HG03095 (cell line): ENCODE results near the gene CALD1.

Experiments used
- ATAC-seq: cut with Tn5 transposase; IDR thresholded peaks from one replicate; pipeline ENCODE4 v1.9.1; 2021; ENCODE audit warnings: moderate library complexity; ENCODE audit not compliant: unreplicated experiment

CALD1 gene

DNA sequence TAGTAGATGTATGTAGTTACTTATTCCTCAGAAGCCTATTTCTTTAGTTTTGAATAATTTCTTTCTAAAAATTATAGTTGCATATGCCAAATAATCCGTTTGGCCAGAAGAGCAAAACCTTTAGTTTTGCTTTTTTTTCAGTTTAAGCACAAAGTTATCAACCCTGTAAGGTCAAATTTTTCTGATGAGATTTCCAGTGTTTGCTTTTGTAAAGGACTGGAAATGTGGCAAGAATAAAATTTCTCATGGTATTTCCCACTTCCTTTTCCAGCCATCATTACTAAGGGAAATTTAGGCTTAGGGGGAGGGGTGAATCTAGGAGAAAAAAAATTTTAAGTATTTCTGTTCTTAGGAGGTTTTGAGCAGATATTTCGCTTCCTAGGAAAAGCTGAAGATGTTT lies 7.6 kb downstream of the CALD1 start:
- no peak for ATAC-seq

DNA sequence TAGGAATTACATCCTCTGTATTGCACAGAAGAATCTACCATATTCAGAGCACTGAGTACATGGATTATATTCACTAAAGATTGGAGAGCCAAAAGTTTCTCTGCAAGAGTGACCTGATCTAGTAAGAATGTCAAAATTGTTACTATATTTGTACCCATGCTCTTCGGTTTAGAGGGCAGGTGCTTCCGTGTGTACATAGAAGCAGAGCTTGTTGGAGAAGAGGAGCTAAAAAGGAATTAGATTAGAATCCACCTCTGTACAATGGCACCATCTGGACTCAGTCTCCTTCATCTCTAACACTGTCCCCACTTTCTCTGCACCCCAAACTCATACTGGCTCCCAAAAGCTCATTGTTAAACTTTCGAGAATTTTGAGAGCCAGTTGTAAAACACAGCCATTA lies 8.3 kb downstream of the CALD1 start:
- no peak for ATAC-seq

GRCh38 chr7:134788191-134788590 lies 8.8 kb downstream of the CALD1 start:
- no peak for ATAC-seq

GRCh38 chr7:134789967-134790685 lies 10.7 kb downstream of the CALD1 start:
- ATAC-seq = no peak

GRCh38 chr7:134792968-134793367 lies 13.5 kb downstream of the CALD1 start:
- no peak for ATAC-seq

DNA sequence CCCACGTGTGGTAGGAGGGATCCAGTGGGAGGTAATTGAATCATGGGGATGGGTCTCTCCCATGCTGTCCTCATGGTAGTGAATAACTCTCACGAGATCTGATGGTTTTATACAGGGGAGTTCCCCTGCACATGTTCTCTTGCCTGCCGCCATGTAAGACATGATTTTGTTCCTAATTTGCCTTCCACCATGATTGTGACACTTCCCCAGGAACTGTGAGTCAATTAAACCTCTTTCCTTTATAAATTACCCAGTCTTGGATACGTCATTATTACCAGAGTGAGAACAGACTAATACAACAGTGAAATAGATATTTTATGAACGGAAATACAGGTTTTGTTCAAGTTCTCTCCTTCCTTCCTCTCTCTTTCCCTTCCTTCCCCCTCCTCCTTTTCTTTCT lies 15.8 kb downstream of the CALD1 start:
- ATAC-seq = no peak

- ATAC-seq = no peak
Measured at GRCh38 chr7:134798155-134798554, 18.7 kb downstream of the CALD1 start.

GRCh38 chr7:134799377-134799776 lies 19.9 kb downstream of the CALD1 start:
- no peak for ATAC-seq

DNA sequence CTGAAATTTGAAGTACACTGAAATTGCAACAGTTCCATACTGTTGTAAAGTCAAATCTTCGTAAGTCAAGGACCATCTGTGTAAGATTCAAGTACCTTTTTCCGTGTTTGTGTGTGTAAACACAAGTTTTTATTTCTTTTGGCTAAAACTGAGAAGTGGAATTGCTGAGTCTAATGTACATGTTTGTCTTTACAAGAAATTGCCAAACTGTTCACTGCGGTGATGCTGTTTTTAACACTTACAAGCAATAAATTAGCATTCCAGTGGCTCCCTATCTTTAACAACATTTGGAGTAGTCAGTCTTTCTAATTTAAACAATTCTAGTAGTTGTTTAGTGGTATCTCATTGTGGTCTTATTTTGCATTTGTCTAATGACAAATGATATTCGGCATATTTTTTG lies 23.3 kb downstream of the CALD1 start:
- no peak for ATAC-seq

DNA sequence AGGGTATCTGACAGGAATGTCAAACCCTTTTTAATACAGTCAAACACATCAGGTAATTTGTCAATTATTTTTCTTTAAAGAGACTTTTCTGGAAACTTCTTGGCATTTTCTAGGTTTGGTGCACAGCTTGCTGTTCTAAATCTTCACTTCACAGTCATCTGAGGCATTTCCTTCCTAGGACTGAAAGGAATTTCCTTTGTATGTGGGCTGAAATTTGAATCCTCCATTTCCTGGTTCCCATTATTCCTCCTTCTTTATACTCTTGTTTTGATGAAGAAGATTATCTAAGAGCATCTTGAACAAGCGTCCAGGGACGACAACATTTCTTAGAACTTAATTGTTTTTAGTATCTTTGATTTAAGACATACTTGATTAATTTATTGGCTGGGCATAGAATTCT lies 24.9 kb downstream of the CALD1 start:
- no peak for ATAC-seq

DNA sequence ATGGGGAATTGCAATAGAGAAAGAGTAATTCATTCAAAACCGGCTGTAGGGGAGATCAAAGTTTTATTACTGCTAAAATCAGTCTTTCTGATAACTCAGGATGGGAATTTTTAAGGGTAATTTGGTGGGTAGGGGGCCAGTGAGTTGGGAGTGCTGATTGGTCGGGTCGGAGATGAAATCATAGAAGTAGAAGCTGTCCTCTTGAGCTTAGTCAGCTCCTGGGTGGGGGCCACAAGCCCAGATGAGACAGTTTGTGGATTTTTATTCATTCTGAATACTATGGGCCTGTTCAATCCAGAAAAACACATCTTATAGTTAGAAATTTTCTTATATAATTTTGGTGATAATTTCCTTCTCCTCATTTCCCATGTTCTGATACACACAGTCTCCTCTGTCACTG lies 25.4 kb downstream of the CALD1 start:
- no peak for ATAC-seq

- ATAC-seq = no peak
Measured at GRCh38 chr7:134806197-134806596, 26.8 kb downstream of the CALD1 start.

GRCh38 chr7:134809616-134810015 lies 30.2 kb downstream of the CALD1 start:
- ATAC-seq = no peak

DNA sequence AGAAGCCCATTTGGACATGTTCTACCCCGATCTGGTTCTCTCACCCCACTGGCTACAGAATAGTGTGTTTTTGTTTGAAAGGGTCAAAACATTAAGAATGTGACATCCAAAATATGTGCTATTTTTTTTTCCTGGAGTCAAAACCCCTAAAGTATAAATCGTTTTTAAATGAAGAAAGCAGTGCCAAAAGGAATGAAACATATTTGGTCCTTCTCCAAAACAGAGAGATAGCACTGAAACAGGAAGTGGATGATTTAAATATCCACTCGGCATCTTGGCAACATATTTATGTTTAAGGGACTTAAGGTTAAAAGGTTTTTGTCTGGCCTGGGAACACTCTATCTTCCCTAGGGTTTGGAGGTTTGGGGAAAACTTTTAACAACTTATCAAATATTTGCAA lies 32.3 kb downstream of the CALD1 start:
- no peak for ATAC-seq

DNA sequence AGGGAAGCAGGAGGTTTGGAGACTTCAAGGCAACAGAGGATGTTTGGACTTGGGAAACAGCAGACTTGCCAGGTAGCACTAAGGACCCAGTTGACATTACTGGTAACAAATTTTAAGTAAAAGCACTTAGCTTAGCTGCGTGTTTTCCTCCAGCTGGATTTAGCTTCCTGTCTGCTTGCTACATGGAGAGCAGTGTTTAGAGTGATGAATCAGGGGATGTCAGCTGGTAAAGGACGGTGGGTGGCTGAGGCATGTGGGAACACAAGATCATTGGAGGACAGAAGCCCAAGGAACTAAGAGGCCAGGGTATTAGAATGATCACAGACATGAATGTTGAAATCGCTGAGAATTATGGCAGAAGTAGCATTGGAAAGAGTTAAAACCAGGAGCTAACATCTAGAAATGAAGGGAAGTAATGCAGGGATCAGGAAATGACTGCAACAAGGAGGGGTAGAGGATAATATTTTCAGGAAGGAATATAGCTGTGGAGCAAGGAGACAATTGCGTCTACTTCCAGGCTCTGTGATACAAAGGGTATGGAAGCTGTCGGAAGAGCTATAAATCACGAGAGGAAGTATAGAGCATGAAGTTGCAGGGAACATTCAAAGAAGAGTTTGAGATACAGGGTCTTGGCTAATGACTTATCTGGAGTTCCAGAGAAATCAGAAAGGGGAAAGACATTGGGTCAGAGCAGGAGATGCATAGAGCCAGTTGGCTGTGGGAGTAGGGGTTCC lies 34.4 kb downstream of the CALD1 start:
- ATAC-seq = no peak

GRCh38 chr7:134814730-134815364 lies 35.4 kb downstream of the CALD1 start:
- no peak for ATAC-seq

GRCh38 chr7:134818613-134819345 lies 39.3 kb downstream of the CALD1 start:
- no peak for ATAC-seq

DNA sequence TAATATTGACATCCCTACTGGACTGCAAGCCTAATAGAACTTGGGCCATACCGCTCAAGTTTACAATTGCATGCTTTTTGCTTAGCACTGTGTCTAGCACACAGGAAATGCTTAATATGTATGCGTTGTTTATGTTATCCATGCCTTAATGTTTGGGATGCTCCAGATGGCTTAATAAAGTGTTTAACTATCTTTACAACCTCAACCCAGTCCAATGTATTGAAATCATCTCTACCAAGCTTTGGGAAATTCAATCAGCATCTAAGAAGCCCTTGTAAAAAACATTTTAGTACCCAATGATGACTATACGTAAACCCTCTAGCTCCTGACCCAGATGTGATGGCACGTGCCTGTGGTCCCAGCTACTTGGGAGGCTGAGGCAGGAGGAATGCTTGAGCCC lies 40.0 kb downstream of the CALD1 start:
- ATAC-seq = no peak

DNA sequence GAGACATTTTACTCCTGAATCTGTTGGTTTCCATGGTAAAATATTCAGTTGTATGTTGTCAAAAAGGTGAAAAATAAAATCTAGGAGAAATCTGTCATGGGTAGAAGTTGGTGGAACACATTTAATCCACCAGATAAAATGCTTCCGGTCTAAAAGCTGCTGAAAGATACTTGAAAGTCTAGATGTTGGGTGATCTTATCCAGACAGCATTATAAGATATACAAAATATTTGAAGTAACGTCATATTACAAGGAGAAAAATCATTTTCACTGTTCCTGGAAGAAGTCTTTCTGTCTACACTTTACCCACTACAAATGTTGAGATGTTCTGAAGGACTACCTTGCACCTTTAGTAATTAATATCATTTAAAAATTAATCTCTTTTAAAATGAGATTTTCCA lies 40.9 kb downstream of the CALD1 start:
- no peak for ATAC-seq

DNA sequence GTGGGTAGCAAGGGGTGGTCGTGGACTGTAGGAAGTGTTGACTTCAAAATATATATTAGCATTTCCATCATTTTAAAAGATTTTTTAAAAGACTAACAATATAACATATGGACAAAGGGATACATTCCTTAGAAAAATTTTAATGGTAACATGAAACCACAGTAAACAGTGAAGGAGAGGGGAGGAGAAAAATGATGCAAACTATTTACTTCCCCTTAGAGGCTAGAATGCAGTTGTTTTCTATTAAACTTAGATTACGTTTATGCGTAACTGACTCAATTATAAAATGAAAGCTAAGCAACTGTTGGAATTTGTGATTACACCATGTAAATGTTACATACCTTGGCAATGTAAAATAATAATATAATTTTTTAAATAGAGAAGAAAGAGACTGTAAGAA lies 41.3 kb downstream of the CALD1 start:
- no peak for ATAC-seq

DNA sequence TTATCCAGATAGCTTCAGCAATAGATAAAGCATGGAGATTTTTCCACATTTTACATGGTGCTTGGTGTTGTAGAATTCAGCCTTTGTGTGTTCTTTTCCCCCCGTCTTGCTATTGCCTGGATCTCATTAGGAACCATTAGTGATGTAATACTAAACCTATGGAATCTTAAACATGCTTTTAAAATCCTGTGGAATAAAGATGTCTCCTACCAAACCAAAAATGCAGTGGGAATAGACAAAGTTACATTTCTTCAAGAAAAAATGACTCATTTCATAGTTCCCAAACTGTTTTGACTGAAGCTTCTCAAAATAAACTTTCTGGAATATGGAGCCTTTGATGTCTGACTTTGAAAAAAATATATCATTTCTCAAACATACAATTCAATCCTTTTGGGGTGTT lies 44.0 kb downstream of the CALD1 start:
- ATAC-seq = no peak

DNA sequence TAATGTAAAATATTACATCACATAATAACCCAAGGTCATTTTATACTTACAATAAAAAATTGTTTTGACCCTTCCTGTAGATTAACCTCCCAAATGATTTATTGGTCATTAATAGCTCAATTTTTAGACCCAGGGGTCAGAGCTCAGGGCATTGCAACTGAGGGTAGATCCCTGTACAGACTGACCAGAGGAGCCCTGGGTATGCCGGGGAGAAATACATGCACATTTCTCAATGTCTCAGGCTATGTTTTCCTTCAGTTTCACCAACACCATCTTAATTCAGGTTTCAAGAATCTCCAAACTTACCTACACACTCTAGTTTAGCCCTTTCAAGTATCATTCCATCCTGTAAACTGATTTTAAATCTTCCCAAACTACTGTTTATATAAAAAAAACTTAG lies 46.2 kb downstream of the CALD1 start:
- no peak for ATAC-seq
